ENCODE measurements around the gene TEPSIN. TPM values are rescaled to one million over a fixed set of nuclear protein-coding genes. Genes with fewer than 3 reads are reported as not detected.
A peak's percentile ranks its signal among the peaks of the same experiment; 100 is the strongest.

Gene TEPSIN
- total RNA-seq, 1 experiment from 2014 or later = 14.5 TPM

DNA sequence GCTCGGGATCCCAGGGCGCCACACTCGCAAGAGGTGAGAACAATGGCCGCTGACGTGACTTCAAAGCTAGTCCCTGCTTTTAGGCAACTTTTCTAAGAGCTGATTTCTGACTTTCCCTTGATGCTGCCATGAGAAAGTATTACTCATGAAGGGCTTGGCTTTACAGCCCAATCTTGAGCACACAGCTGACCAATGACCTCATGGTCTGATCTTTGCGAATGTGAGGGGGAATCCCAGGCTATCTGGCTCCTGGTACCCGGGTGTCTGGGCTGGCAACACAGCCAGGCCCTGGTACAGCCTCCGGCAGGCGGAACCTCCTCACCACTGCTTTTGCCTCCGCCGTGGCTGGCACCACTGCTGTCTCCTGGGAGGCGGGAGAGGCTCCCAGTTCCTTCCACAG is 17.8 kb upstream of the TEPSIN start:
- no peak overlapping the region for H3K4me3 ChIP-seq (ENCODE audit: low read length)
- no peak overlapping the region for H3K4me2 ChIP-seq (ENCODE audit: low read depth, low read length, poor library complexity, severe bottlenecking)
- no peaks in the 10 kb centered on the region for H3K9me2 ChIP-seq (replicated peaks; ENCODE audit: insufficient read depth, low read length)
- H3K27ac ChIP-seq (ENCODE audit: low read length) = no peak overlapping the region
- no peaks in the 10 kb centered on the region for H3K79me2 ChIP-seq (ENCODE audit: low read length)
- no peaks in the 10 kb centered on the region for H3K27me3 ChIP-seq (ENCODE audit: low read length)
- no peak overlapping the region for H2AFZ ChIP-seq (ENCODE audit: low read length)
- H3K9me3 ChIP-seq (ENCODE audit: low read length) = no peaks in the 10 kb centered on the region
- DNase-seq = no peak
- H3K4me1 ChIP-seq (ENCODE audit: low read length) = peaks cover 16% of the 10 kb centered on the region
- no peaks in the 10 kb centered on the region for H3K36me3 ChIP-seq (ENCODE audit: insufficient read depth, low read length)
- no peak overlapping the region for H3K9ac ChIP-seq (ENCODE audit: low read length)
- peaks cover 14% of the 10 kb centered on the region; the same call in 1 of the 2 replicates for H4K20me1 ChIP-seq (ENCODE audit: insufficient read depth, low read depth, low read length)

DNA sequence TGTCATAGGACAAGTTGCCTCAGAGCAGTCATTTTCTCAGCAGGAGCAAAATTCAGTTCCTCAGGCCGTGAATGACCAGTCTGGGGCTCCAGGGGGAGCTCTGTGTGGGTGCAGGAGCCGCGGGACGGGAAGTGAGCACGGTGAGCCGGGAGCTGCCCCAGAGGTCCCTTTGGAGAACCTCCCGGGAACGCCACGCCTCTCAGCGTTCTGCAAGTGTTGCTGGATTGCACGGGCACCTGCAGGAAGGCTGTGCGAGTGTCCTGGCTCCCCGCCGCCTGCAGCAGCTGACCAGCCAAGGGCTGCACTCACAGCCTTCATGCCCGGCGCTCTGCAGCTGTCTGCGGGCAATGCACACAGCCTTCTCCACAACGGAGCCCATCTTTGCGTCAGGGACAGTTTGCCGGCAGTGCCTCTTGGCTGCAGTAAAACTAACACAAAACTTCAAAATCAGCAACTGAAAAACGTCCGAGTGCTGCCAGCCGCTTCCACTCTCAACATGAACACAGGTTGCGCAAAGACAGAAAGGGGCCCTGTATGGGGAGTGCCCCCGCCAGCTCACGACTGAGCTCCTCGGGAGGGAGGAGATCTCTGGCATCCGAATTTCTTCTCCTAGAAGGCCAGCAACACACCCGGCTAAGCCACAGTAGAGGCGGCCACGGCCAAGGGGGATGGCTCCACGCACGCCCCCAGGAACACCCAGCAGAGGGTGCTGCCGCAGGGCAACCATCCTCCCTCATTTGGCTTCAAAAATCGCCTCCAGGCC is 16.3 kb upstream of the TEPSIN start:
- H4K20me1 ChIP-seq (ENCODE audit: insufficient read depth, low read depth, low read length) = peaks cover 21% of the 10 kb centered on the region; the same call in 1 of the 2 replicates
- peaks cover 31% of the 10 kb centered on the region for H3K4me1 ChIP-seq (ENCODE audit: low read length)
- H3K9ac ChIP-seq (ENCODE audit: low read length) = no peak overlapping the region
- H3K9me3 ChIP-seq (ENCODE audit: low read length) = no peaks in the 10 kb centered on the region
- H3K27me3 ChIP-seq (ENCODE audit: low read length) = no peaks in the 10 kb centered on the region
- no peak for DNase-seq
- H3K9me2 ChIP-seq (replicated peaks; ENCODE audit: insufficient read depth, low read length) = no peaks in the 10 kb centered on the region
- H2AFZ ChIP-seq (ENCODE audit: low read length) = no peak overlapping the region
- H3K79me2 ChIP-seq (ENCODE audit: low read length) = no peaks in the 10 kb centered on the region
- peaks cover 9% of the 10 kb centered on the region; the same call in 1 of the 2 replicates for H3K36me3 ChIP-seq (ENCODE audit: insufficient read depth, low read length)
- no peak overlapping the region for H3K4me3 ChIP-seq (ENCODE audit: low read length)
- H3K27ac ChIP-seq (ENCODE audit: low read length) = no peak overlapping the region
- H3K4me2 ChIP-seq (ENCODE audit: low read depth, low read length, poor library complexity, severe bottlenecking) = no peak overlapping the region

DNA sequence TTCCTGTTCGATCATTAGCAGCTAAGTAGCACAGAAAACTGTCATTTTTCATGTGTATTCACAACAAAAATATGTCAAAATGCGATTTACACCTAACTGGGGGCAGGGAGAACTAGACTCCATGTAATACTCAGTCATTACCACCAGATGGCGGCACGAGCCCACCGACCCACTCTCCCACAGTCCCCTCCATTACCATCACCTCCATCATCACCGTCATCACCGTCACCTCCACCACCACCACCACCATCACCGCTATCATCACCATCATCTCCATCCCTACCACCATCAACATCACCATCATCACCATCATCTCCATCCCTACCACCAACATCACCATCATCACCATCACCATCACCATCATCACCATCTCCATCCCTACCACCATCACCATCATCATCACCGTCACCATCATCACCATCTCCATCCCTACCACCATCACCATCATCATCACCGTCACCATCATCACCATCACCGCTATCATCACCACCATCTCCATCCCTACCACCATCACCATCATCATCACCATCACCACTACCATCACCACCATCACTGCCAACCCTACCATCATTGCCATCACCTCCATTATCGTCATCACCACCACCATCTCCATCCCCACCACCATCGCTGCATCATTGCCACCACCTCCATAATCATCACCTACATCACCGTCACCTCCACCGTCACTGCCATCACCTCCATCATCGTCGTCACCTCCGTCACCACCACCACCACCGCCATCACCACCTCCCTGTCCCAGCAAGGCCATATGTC is 14.7 kb upstream of the TEPSIN start:
- Histone ChIP-seq H3K27ac (ENCODE audit: low read length) (0 out of 2 replicates have a peak overlapping the region, but pooled peaks have one; percentile 85), H2AFZ (ENCODE audit: low read length) (no peak overlapping the region), H3K9me2 (replicated peaks; ENCODE audit: insufficient read depth, low read length) (no peaks in the 10 kb centered on the region), H3K4me3 (ENCODE audit: low read length) (no peak overlapping the region), H3K4me1 (ENCODE audit: low read length) (peaks cover 31% of the 10 kb centered on the region), H3K79me2 (ENCODE audit: low read length) (no peaks in the 10 kb centered on the region), H3K9ac (ENCODE audit: low read length) (no peak overlapping the region), H3K27me3 (ENCODE audit: low read length) (no peaks in the 10 kb centered on the region), H3K4me2 (ENCODE audit: low read depth, low read length, poor library complexity, severe bottlenecking) (no peak overlapping the region), H4K20me1 (ENCODE audit: insufficient read depth, low read depth, low read length) (peaks cover 21% of the 10 kb centered on the region; the same call in 1 of the 2 replicates), H3K36me3 (ENCODE audit: insufficient read depth, low read length) (peaks cover 15% of the 10 kb centered on the region; the same call in 1 of the 2 replicates), H3K9me3 (ENCODE audit: low read length) (no peaks in the 10 kb centered on the region)
- DNase-seq = peak; percentile 64

DNA sequence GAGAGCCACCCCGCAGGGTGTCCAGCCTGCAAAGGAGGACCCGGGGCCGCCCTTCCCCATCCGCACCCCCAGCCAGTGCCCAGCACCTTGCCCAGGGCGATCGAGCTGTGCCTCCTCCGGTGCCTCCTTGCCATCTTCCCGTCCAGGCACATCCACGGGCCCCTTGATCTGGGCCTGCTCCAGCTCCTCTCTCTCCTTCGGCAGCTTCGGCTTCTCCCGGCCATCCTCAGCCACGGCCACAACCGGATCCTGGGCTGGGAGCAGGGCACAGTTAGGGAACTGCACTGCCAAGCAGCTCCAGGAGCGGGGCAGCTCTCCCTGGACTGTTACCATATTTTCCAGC is 14.1 kb upstream of the TEPSIN start:
- Histone ChIP-seq H4K20me1 (ENCODE audit: insufficient read depth, low read depth, low read length) (peaks cover 21% of the 10 kb centered on the region; the same call in 1 of the 2 replicates), H3K79me2 (ENCODE audit: low read length) (no peaks in the 10 kb centered on the region), H3K4me2 (ENCODE audit: low read depth, low read length, poor library complexity, severe bottlenecking) (peak overlapping the region; percentile 77), H3K4me3 (ENCODE audit: low read length) (no peak overlapping the region), H2AFZ (ENCODE audit: low read length) (no peak overlapping the region), H3K4me1 (ENCODE audit: low read length) (peaks cover 31% of the 10 kb centered on the region), H3K27ac (ENCODE audit: low read length) (peak overlapping the region; percentile 85; the same call in 1 of the 2 replicates), H3K36me3 (ENCODE audit: insufficient read depth, low read length) (peaks cover 15% of the 10 kb centered on the region; the same call in 1 of the 2 replicates), H3K9ac (ENCODE audit: low read length) (no peak overlapping the region), H3K9me2 (replicated peaks; ENCODE audit: insufficient read depth, low read length) (no peaks in the 10 kb centered on the region), H3K9me3 (ENCODE audit: low read length) (no peaks in the 10 kb centered on the region), H3K27me3 (ENCODE audit: low read length) (no peaks in the 10 kb centered on the region)
- no peak for DNase-seq

DNA sequence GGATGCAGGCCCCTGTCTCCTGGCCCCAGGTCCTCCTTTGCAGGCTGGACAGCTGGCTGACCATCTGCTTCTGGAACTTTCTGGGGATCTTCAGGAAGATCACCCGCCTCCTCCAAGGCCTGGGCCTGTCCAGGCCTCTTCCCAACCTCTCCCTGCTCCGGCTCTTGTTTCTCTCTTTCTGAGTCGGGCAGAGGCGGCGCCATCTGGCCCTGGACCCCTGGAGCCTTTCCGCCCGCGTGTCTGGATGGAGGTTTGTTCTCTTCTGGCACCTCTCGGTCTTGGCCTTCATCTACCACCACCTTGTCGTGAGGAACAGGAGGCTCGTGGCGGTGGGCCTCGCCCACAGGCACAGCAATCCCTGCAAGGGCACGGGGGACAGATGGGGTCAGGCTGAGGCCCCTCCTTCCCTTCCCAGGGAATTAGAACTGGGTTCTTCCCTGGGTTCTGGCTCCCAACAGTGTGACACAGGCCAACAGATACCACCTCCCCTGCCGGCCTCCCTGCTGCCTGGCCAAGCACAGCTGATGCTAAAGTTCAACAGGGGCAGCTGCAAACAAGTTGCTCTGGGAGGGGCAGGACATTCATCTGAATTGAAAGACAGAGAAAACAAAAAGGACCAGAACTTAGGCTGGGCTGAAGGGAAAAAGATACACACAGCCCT is 13.6 kb upstream of the TEPSIN start:
- Histone ChIP-seq H3K4me1 (ENCODE audit: low read length) (peaks cover 31% of the 10 kb centered on the region), H3K79me2 (ENCODE audit: low read length) (no peaks in the 10 kb centered on the region), H3K4me3 (ENCODE audit: low read length) (no peak overlapping the region; the same call in 1 of the 2 replicates), H3K27ac (ENCODE audit: low read length) (peak overlapping the region; percentile 85), H2AFZ (ENCODE audit: low read length) (no peak overlapping the region), H3K9ac (ENCODE audit: low read length) (peak overlapping the region; percentile 40), H3K9me2 (replicated peaks; ENCODE audit: insufficient read depth, low read length) (no peaks in the 10 kb centered on the region), H3K36me3 (ENCODE audit: insufficient read depth, low read length) (peaks cover 15% of the 10 kb centered on the region; the same call in 1 of the 2 replicates), H3K4me2 (ENCODE audit: low read depth, low read length, poor library complexity, severe bottlenecking) (peak overlapping the region; percentile 77), H4K20me1 (ENCODE audit: insufficient read depth, low read depth, low read length) (peaks cover 21% of the 10 kb centered on the region; the same call in 1 of the 2 replicates), H3K9me3 (ENCODE audit: low read length) (no peaks in the 10 kb centered on the region), H3K27me3 (ENCODE audit: low read length) (no peaks in the 10 kb centered on the region)
- no peak for DNase-seq

DNA sequence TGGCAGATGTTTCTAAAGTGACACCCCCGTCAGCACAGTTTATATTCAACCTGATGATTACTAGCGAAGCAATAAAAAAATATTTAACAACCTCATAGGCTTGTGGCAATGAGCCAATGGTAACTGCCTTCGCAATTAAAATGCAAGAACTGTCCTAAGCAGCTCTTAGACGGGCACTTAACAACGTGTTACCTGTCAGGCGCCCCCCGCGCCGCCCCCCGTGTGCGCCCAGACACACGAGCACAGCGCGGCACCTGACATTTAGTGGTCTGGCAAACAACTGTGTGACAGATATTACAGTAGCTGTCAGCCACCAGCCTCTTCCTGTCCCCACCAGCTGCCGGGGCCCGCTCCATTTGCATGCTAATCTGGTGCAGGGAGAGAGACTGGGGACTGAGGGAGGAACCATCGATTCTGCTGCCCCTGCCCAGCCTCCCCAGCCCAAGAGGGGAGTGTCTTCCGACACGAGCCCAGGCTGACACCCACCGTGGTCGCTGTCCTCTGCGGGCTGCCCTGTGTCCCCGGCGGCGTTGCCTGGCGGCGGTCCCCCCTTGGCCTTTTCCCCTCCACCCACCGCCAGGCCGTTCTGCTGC is 12.9 kb upstream of the TEPSIN start:
- Histone ChIP-seq H3K4me3 (ENCODE audit: low read length) (peak overlapping the region; percentile 43; the same call in 1 of the 2 replicates), H3K9me2 (replicated peaks; ENCODE audit: insufficient read depth, low read length) (no peaks in the 10 kb centered on the region), H3K36me3 (ENCODE audit: insufficient read depth, low read length) (peaks cover 15% of the 10 kb centered on the region; the same call in 1 of the 2 replicates), H3K9me3 (ENCODE audit: low read length) (no peaks in the 10 kb centered on the region), H3K27me3 (ENCODE audit: low read length) (no peaks in the 10 kb centered on the region), H3K4me1 (ENCODE audit: low read length) (peaks cover 31% of the 10 kb centered on the region), H3K27ac (ENCODE audit: low read length) (peak overlapping the region; percentile 85), H4K20me1 (ENCODE audit: insufficient read depth, low read depth, low read length) (peaks cover 21% of the 10 kb centered on the region; the same call in 1 of the 2 replicates), H3K79me2 (ENCODE audit: low read length) (no peaks in the 10 kb centered on the region), H2AFZ (ENCODE audit: low read length) (no peak overlapping the region), H3K9ac (ENCODE audit: low read length) (peak overlapping the region; percentile 53), H3K4me2 (ENCODE audit: low read depth, low read length, poor library complexity, severe bottlenecking) (peak overlapping the region; percentile 77)
- DNase-seq = peak; percentile 91

DNA sequence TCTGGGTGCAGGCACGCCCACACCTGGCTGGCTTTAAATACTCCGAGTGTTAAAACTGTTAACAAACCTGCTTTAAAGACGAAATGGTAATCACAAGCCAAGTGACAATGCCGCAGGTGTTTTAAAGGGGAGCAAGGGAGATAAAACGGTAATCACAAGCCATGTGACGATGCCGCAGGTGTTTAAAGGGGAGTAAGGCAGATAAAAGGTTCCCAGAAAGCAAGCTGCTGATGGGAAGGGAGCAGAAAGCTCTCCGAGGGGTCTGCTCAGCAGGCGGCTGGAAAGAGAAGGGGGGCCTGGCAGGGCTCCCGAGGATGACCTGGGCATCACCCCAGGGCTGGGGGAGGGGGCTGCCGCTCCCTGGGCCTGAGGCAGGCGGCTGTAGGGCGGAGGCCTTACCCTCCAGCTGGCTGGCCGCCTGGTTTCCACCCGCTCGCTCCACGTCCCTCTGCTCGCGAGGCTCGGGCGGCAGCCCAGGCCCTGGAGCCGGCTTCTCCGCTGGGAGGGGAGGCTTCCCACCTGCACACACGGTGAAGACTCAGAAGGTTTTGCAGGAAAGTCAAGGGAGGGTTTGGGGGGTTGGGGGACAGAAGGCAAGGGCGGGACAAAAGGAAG is 12.3 kb upstream of the TEPSIN start:
- DNase-seq = peak; percentile 73
- H3K4me3 ChIP-seq (ENCODE audit: low read length) = peak overlapping the region; percentile 43; the same call in 1 of the 2 replicates
- peak overlapping the region; percentile 53 for H3K9ac ChIP-seq (ENCODE audit: low read length)
- no peaks in the 10 kb centered on the region for H3K27me3 ChIP-seq (ENCODE audit: low read length)
- peaks cover 31% of the 10 kb centered on the region for H3K4me1 ChIP-seq (ENCODE audit: low read length)
- H3K9me2 ChIP-seq (replicated peaks; ENCODE audit: insufficient read depth, low read length) = no peaks in the 10 kb centered on the region
- no peaks in the 10 kb centered on the region for H3K9me3 ChIP-seq (ENCODE audit: low read length)
- H3K27ac ChIP-seq (ENCODE audit: low read length) = peak overlapping the region; percentile 85
- H3K79me2 ChIP-seq (ENCODE audit: low read length) = no peaks in the 10 kb centered on the region
- peak overlapping the region; percentile 77 for H3K4me2 ChIP-seq (ENCODE audit: low read depth, low read length, poor library complexity, severe bottlenecking)
- no peak overlapping the region for H2AFZ ChIP-seq (ENCODE audit: low read length)
- H3K36me3 ChIP-seq (ENCODE audit: insufficient read depth, low read length) = peaks cover 15% of the 10 kb centered on the region; the same call in 1 of the 2 replicates
- peaks cover 21% of the 10 kb centered on the region; the same call in 1 of the 2 replicates for H4K20me1 ChIP-seq (ENCODE audit: insufficient read depth, low read depth, low read length)

Measured in Karpas-422 (cell line).